Right forelimb (tissue), 1 donor: ENCODE measurements around the gene CRAMP1.

ENCODE experiments used
- DNase-seq: peaks from one replicate; pipeline ENCODE4 v3.0.0-alpha.2; 2018

CRAMP1 gene

GRCh38 chr16:1602285-1602684, 9.9 kb upstream of the CRAMP1 start:
- no peak for DNase-seq

- DNase-seq: no peak
These were observed 5.4 kb upstream of the CRAMP1 start for GRCh38 chr16:1606774-1607173.

GRCh38 chr16:1607971-1608370, 4.2 kb upstream of the CRAMP1 start:
- DNase-seq: no peak

GRCh38 chr16:1610071-1610898, 1.9 kb upstream of the CRAMP1 start:
- DNase-seq: peak; percentile 91

GRCh38 chr16:1610899-1611632, 1.1 kb upstream of the CRAMP1 start:
- DNase-seq: no peak

GRCh38 chr16:1613211-1613622, 1.1 kb downstream of the CRAMP1 start:
- DNase-seq: no peak

GRCh38 chr16:1613728-1614455, 1.7 kb downstream of the CRAMP1 start:
- peak; percentile 47 for DNase-seq

- DNase-seq: peak; percentile 64
These were observed 2.4 kb downstream of the CRAMP1 start for GRCh38 chr16:1614456-1615102.

GRCh38 chr16:1615761-1616160, 3.6 kb downstream of the CRAMP1 start:
- no peak for DNase-seq

- no peak for DNase-seq
These were observed 7.8 kb downstream of the CRAMP1 start for GRCh38 chr16:1619976-1620375.

GRCh38 chr16:1620391-1620790, 8.2 kb downstream of the CRAMP1 start:
- no peak for DNase-seq

- DNase-seq: no peak
These were observed 9.7 kb downstream of the CRAMP1 start for GRCh38 chr16:1621851-1622250.

- no peak for DNase-seq
These were observed 14.2 kb downstream of the CRAMP1 start for GRCh38 chr16:1626327-1626726.

GRCh38 chr16:1626776-1627175, 14.6 kb downstream of the CRAMP1 start:
- DNase-seq: no peak

- DNase-seq: no peak
These were observed 18.5 kb downstream of the CRAMP1 start for GRCh38 chr16:1630450-1631213.

GRCh38 chr16:1631230-1631629, 19.1 kb downstream of the CRAMP1 start:
- DNase-seq: no peak

- DNase-seq: no peak
These were observed 19.9 kb downstream of the CRAMP1 start for GRCh38 chr16:1631931-1632637.

GRCh38 chr16:1632638-1632970, 20.4 kb downstream of the CRAMP1 start:
- DNase-seq: no peak

GRCh38 chr16:1633310-1633709, 21.1 kb downstream of the CRAMP1 start:
- no peak for DNase-seq

- no peak for DNase-seq
These were observed 22.4 kb downstream of the CRAMP1 start for GRCh38 chr16:1634541-1634940.

GRCh38 chr16:1635070-1635469, 22.9 kb downstream of the CRAMP1 start:
- DNase-seq: no peak

GRCh38 chr16:1637526-1637925, 25.4 kb downstream of the CRAMP1 start:
- no peak for DNase-seq
